Fibroblast of skin of right biceps (primary cell): ENCODE measurements around the gene VPS13A.

ENCODE experiments used
- DNase-seq: peaks from one replicate; pipeline ENCODE4 v3.0.0-alpha.2; 2013

The VPS13A gene

GRCh38 chr9:77462066-77462465, 284.7 kb downstream of the VPS13A start:
- no peak for DNase-seq

GRCh38 chr9:77463151-77463550, 285.8 kb downstream of the VPS13A start:
- no peak for DNase-seq

GRCh38 chr9:77464661-77465060, 287.3 kb downstream of the VPS13A start:
- DNase-seq, result peak; percentile 84

GRCh38 chr9:77469515-77470231, 292.3 kb downstream of the VPS13A start:
- peak; percentile 93 for DNase-seq
